BLaER1 (cell line): ENCODE data around the gene CLDN12.

Experiments
- H3K27ac ChIP-seq: shearing (Covaris generic); formaldehyde crosslinking; 2 replicates; pipeline ENCODE4 v1.8.1; 2022
- H3K27me3 ChIP-seq: shearing (Covaris generic); formaldehyde crosslinking; 2 replicates; pipeline ENCODE4 v1.8.1; 2022
- H3K36me3 ChIP-seq: shearing (Covaris generic); formaldehyde crosslinking; 2 replicates; pipeline ENCODE4 v1.8.1; 2022
- H3K4me1 ChIP-seq: shearing (Covaris generic); formaldehyde crosslinking; 2 replicates; pipeline ENCODE4 v1.8.1; 2022
- H3K4me2 ChIP-seq: shearing (Covaris generic); formaldehyde crosslinking; 2 replicates; pipeline ENCODE4 v1.8.1; 2022
- H3K4me3 ChIP-seq: shearing (Covaris generic); formaldehyde crosslinking; 2 replicates; pipeline ENCODE4 v1.8.1; 2022
- H3K9ac ChIP-seq: shearing (Covaris generic); formaldehyde crosslinking; 2 replicates; pipeline ENCODE4 v1.8.1; 2022
- H3K9me3 ChIP-seq: shearing (Covaris generic); formaldehyde crosslinking; 2 replicates; pipeline ENCODE4 v1.8.1; 2022
- H4K20me1 ChIP-seq: shearing (Covaris generic); formaldehyde crosslinking; 2 replicates; pipeline ENCODE4 v1.8.1; 2022
- Cebpa-rat ChIP-seq: shearing (Covaris generic); IDR thresholded peaks from 2 replicates; pipeline ENCODE4 v1.8.1; 2022

CLDN12 gene

DNA sequence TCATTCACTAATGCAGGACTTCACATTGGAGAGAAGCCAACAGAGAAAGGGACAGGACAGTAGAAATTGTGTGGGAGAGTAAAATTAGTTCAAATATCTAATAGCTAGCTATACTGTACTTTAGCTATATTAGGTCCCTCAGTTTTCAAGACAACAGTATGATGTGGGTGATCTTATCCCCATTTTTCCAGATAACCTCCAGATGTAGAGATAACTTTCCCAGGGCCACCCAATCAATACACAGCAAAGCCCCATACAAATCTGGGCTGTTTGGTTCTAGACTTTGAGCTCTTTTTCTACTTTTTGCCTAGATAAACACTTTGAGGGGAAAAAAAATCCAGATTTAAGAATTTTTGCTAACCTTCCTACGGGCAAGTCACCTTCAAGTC is 482 bp upstream of the CLDN12 start:
- Histone ChIP-seq H4K20me1 (no peaks in the 10 kb centered on the region), H3K27ac (no peak overlapping the region), H3K9ac (no peak overlapping the region), H3K4me2 (peak overlapping the region; percentile 80), H3K27me3 (no peaks in the 10 kb centered on the region), H3K36me3 (0 out of 2 replicates have a peak, but pooled peaks cover 4% of the 10 kb centered on the region), H3K4me1 (peaks cover 15% of the 10 kb centered on the region; the same call in 1 of the 2 replicates), H3K9me3 (no peaks in the 10 kb centered on the region), H3K4me3 (peak overlapping the region; percentile 72)
- TF ChIP-seq Cebpa-rat, result no peak

DNA sequence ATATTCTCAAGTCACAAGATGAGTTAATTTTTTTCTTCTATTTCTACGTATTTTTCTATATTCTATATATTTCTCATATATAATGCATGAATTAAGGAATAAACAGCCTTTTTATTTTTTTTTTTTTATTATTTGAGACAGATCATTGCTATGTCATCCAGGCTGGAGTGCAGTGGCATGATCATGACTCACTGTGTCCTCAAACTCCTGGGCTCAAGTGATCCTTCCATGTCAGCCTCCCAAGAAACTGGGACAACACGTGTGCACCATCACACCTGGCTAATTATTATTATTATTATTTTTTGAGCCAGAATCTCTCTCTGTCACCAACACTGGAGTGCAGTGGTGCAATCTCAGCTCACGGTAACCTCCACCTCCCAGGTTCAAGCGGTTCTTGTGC is 1.5 kb downstream of the CLDN12 start:
- Histone ChIP-seq H4K20me1 (no peaks in the 10 kb centered on the region), H3K9me3 (no peaks in the 10 kb centered on the region), H3K36me3 (0 out of 2 replicates have a peak, but pooled peaks cover 9% of the 10 kb centered on the region), H3K9ac (no peak overlapping the region), H3K4me1 (peaks cover 15% of the 10 kb centered on the region; the same call in 1 of the 2 replicates), H3K27me3 (no peaks in the 10 kb centered on the region), H3K27ac (no peak overlapping the region), H3K4me2 (no peak overlapping the region), H3K4me3 (no peak overlapping the region)
- no peak for TF ChIP-seq Cebpa-rat

DNA sequence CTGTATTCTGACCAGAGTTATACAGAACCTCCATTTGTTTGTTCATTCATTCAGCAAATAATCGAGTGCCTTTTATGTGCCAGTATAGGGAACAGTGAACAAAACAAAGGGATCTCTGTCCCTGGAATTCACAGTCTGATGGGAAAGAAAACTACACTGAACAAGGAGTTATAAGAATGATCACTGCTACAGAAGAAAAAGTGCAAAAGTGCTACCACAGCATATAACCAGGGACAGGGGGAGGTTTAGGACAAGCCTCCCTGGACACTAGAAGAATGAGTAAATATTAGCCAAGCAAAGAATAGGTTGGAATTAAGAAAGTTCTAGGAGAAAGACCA is 4.2 kb downstream of the CLDN12 start:
- no peak overlapping the region for H3K27ac ChIP-seq
- H3K4me3 ChIP-seq, result no peak overlapping the region
- H3K9me3 ChIP-seq, result no peaks in the 10 kb centered on the region
- peaks cover 15% of the 10 kb centered on the region; the same call in 1 of the 2 replicates for H3K4me1 ChIP-seq
- no peak overlapping the region for H3K4me2 ChIP-seq
- peaks cover 10% of the 10 kb centered on the region; the same call in 1 of the 2 replicates for H3K36me3 ChIP-seq
- TF ChIP-seq Cebpa-rat, result no peak
- H3K27me3 ChIP-seq, result no peaks in the 10 kb centered on the region
- H3K9ac ChIP-seq, result no peak overlapping the region
- H4K20me1 ChIP-seq, result no peaks in the 10 kb centered on the region

DNA sequence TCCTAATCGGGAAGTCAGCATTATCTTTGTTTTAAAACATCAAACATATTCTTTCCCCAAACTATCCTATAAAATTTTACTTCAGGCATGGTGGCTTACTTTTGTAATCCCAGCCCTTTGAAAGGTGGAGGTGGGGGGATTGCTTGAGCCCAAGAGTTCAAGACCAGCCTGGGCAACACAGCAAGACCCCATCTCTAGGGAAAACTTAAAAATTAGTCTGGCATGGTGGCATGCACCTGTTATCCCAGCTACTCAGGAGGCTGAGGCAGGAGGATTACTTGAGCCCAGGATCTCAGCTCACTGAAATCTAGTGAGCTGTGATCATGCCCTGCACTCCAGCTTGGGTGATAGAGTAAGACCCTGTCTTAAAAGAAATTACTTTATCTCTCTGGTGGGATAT is 4.9 kb downstream of the CLDN12 start:
- Histone ChIP-seq H3K4me1 (peaks cover 12% of the 10 kb centered on the region; the same call in 1 of the 2 replicates), H3K36me3 (peaks cover 17% of the 10 kb centered on the region; the same call in 1 of the 2 replicates), H3K9me3 (no peaks in the 10 kb centered on the region), H3K27ac (no peak overlapping the region), H4K20me1 (no peaks in the 10 kb centered on the region), H3K9ac (no peak overlapping the region), H3K4me2 (no peak overlapping the region), H3K4me3 (no peak overlapping the region), H3K27me3 (no peaks in the 10 kb centered on the region)
- TF ChIP-seq Cebpa-rat, result no peak

DNA sequence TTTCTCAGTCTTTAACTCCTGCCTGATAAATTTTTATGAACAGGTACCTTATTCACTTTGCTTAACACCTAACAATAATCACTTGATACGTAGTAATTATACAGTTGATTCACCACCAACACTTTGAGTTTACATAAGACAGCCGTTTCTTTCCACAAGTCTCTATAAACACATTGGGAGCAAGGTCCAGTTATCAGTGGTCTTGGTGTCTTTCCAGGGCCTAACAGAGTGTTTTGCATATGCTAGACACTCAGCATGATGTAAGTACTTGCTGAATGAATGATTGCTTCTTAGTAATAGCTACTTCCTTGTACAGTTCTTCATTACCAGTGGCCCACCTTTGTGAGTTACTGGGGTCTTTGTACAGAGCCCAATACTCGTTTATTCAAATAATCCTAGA is 6.4 kb downstream of the CLDN12 start:
- no peak for TF ChIP-seq Cebpa-rat
- Histone ChIP-seq H4K20me1 (no peaks in the 10 kb centered on the region), H3K4me2 (no peak overlapping the region), H3K4me1 (0 out of 2 replicates have a peak, but pooled peaks cover under 1% of the 10 kb centered on the region), H3K27me3 (no peaks in the 10 kb centered on the region), H3K27ac (no peak overlapping the region), H3K9ac (no peak overlapping the region), H3K4me3 (no peak overlapping the region), H3K36me3 (peaks cover 18% of the 10 kb centered on the region; the same call in 1 of the 2 replicates), H3K9me3 (no peaks in the 10 kb centered on the region)

DNA sequence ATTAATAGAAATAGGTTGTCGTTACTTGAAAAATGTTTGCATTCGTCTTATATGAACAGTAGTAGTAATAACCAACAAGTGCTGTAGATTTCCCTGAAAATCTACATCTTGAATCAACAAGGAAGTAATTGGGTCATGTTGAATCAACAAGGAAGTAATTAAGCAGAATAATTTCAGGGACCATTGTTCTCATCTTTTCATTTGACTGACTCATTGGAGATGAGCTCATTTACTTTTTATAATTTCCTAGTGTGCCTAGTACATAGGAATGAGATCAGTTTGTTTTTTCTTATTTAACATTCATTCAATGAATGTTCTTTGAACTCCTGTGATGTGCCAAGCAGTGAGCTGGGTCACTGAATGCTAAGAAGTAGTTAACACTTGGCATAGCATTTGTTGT is 8.2 kb downstream of the CLDN12 start:
- H3K27ac ChIP-seq, result no peak overlapping the region
- H3K27me3 ChIP-seq, result no peaks in the 10 kb centered on the region
- H3K9ac ChIP-seq, result no peak overlapping the region
- no peak for TF ChIP-seq Cebpa-rat
- H3K4me3 ChIP-seq, result no peak overlapping the region
- H3K9me3 ChIP-seq, result no peaks in the 10 kb centered on the region
- H3K36me3 ChIP-seq, result peaks cover 17% of the 10 kb centered on the region; the same call in 1 of the 2 replicates
- no peaks in the 10 kb centered on the region for H4K20me1 ChIP-seq
- no peaks in the 10 kb centered on the region for H3K4me1 ChIP-seq
- H3K4me2 ChIP-seq, result no peak overlapping the region

DNA sequence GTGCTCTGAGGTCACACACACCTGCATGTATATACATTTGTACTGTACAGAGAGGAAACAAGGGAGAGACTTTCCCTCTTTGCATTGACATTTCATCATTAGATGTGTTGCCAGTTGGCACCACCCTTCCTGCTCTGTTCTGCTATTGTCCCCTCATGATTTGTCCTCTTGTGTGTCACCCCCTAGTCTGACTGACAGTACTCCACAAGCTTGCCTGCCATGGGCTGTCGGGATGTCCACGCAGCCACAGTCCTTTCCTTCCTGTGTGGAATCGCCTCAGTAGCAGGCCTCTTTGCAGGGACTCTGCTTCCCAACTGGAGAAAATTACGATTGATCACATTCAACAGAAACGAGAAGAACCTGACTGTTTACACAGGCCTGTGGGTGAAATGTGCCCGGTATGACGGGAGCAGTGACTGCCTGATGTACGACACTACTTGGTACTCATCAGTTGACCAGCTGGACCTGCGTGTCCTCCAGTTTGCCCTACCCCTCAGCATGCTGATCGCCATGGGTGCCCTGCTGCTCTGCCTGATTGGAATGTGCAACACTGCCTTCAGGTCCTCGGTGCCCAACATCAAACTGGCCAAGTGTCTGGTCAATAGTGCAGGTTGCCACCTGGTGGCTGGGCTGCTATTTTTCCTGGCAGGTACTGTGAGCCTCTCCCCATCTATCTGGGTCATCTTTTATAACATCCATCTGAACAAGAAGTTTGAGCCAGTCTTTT is 9.4 kb downstream of the CLDN12 start:
- no peaks in the 10 kb centered on the region for H3K9me3 ChIP-seq
- no peak overlapping the region for H3K9ac ChIP-seq
- H3K4me1 ChIP-seq, result no peaks in the 10 kb centered on the region
- H3K27ac ChIP-seq, result no peak overlapping the region
- H4K20me1 ChIP-seq, result no peaks in the 10 kb centered on the region
- H3K4me2 ChIP-seq, result no peak overlapping the region
- no peak overlapping the region for H3K4me3 ChIP-seq
- no peaks in the 10 kb centered on the region for H3K27me3 ChIP-seq
- H3K36me3 ChIP-seq, result peaks cover 14% of the 10 kb centered on the region; the same call in 1 of the 2 replicates
- TF ChIP-seq Cebpa-rat, result no peak

DNA sequence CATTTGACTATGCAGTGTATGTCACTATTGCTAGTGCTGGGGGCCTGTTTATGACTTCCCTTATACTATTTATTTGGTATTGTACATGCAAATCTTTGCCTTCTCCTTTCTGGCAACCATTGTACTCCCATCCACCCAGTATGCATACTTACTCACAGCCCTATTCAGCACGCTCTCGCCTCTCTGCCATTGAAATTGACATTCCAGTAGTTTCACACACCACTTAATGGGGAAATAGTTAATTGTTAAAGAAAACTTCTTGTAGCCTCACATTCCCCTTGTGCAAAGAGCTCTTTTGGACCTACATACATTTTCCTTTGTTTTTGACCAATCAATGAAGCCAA is 9.9 kb downstream of the CLDN12 start:
- no peak overlapping the region for H3K9ac ChIP-seq
- H3K4me1 ChIP-seq, result no peaks in the 10 kb centered on the region
- H3K27me3 ChIP-seq, result no peaks in the 10 kb centered on the region
- H4K20me1 ChIP-seq, result no peaks in the 10 kb centered on the region
- H3K27ac ChIP-seq, result no peak overlapping the region
- no peaks in the 10 kb centered on the region for H3K9me3 ChIP-seq
- TF ChIP-seq Cebpa-rat, result no peak
- H3K4me2 ChIP-seq, result no peak overlapping the region
- peaks cover 12% of the 10 kb centered on the region; the same call in 1 of the 2 replicates for H3K36me3 ChIP-seq
- H3K4me3 ChIP-seq, result no peak overlapping the region

DNA sequence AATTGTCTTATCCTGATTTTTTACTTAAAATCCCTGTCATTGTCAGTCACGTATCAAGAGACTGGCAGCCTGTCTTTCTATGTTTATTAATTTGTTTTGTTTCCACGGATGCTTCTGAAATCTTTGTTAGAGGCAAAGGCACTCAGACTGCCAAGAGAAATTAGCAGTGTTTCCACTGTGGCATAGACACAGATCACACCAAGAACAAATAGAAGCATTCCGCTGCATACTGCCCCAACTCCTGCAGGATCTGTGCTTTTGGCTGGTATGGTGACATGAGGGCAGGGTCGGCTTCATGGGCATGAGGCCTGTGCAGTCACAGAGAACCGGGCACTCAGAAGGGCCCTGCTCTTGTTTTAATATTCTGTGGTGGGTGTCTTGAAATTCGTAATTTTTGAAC is 18.4 kb downstream of the CLDN12 start:
- Histone ChIP-seq H3K36me3 (no peaks in the 10 kb centered on the region), H4K20me1 (no peaks in the 10 kb centered on the region), H3K9ac (no peak overlapping the region), H3K27me3 (no peaks in the 10 kb centered on the region), H3K27ac (no peak overlapping the region), H3K4me1 (no peaks in the 10 kb centered on the region), H3K4me2 (no peak overlapping the region), H3K9me3 (no peaks in the 10 kb centered on the region), H3K4me3 (no peak overlapping the region)
- TF ChIP-seq Cebpa-rat, result no peak

DNA sequence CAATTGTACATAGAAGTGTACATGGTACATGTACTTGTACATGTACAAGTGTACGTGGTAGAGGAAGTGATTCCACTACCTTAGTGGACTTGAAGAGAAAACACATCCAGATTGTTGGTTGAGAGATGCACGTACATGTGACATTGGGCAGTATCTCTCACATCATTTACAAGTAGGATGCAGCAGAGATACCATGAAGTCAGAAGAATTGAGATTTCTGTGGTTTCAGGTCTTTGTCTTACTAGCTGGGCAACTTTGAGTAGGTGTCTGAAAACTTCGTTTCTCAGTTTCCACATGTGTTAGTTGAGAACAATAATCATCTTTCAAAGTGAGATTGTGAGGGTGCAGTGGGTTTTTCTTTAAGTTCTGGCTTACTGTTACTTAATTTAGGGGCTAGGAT is 21.5 kb downstream of the CLDN12 start:
- Histone ChIP-seq H3K9me3 (no peaks in the 10 kb centered on the region), H4K20me1 (no peaks in the 10 kb centered on the region), H3K36me3 (no peaks in the 10 kb centered on the region), H3K4me1 (no peaks in the 10 kb centered on the region), H3K27me3 (no peaks in the 10 kb centered on the region), H3K4me3 (no peak overlapping the region), H3K4me2 (no peak overlapping the region), H3K9ac (no peak overlapping the region), H3K27ac (no peak overlapping the region)
- no peak for TF ChIP-seq Cebpa-rat
